NCI-H1694 (cell line): Measurements from ENCODE around the gene P3H2.
"Not testable (repeated sequence)": the region's sequence is repeated elsewhere in the genome, so short reads cannot be mapped to it uniquely, and the experiment has no call there.

Experiments
- DNase-seq: peaks from one replicate; lab custom pipeline; 2025; lab: John Stamatoyannopoulos, UW

Gene P3H2

DNA sequence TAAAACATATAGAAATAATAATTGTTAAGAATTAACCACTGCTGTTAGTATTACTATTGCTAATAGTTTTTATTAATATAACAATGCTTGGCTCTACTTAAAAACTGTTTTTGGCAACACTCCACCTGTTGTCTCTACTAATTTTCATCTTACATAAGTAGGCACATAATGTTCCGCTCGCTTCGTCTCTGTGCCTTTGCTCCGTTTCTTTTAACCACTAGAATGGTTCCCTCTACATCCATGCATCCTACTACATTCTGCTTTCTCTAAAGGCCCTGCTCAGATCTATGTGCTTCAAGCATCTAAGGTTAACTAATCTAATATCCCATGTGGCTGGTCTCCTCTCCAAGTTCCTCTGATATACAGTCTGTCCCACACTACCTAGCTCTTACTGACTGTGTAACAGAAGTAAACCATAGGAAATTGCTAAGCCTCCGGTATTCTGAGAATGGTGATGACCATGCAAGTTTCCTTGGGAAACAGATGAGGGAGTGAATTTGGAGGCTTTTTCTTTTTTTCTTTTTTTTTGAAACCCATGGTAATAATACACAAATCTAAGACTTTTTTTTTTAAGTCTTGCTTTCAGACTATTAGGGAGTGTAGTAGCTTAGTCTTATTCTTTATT lies 138.3 kb downstream of the P3H2 start:
- no peak for DNase-seq

- DNase-seq = no peak
Measured at GRCh38 chr3:189981668-189982067, 139.0 kb downstream of the P3H2 start.

DNA sequence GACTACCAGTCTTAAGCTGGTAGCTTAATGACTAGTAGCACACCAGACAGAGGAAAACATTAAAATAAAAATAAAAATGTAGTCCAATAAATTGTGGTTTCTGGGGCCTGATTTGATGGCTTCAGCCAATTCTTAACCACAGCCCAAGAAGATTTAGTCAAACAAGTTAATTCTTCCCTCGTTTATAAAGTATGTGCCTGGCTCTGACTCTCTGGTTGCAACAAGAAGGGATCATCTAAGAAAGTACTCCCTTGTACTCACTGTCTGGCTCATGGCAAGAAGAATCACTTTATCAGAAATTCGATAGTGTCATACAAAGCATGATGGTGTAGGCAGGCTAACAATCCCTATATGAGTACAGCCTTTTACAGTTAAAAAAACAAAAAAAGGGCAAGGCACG lies 141.9 kb downstream of the P3H2 start:
- DNase-seq = no peak

DNA sequence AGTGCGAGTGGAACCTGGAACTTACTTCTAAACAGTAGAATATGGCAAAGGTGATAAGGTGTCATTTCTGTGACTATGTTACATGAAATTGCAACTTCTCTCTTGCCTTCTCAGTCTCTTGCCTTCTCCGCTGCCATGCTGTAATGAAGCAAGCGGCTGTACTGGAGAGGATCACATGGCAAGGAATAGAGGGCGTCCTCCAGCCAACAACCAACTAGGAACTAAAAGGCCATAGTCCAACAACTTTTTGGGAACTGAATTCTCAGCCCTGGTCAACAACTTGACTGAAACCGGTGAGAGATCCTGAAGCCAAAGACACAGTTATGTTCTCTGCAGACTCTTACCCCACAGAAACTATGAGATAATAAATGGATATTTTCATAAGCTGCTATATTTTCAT lies 143.5 kb downstream of the P3H2 start:
- DNase-seq = no peak

- DNase-seq = no peak
Measured at GRCh38 chr3:189975391-189975990, 145.2 kb downstream of the P3H2 start.

- no peak for DNase-seq
Measured at GRCh38 chr3:189974359-189974758, 146.3 kb downstream of the P3H2 start.

DNA sequence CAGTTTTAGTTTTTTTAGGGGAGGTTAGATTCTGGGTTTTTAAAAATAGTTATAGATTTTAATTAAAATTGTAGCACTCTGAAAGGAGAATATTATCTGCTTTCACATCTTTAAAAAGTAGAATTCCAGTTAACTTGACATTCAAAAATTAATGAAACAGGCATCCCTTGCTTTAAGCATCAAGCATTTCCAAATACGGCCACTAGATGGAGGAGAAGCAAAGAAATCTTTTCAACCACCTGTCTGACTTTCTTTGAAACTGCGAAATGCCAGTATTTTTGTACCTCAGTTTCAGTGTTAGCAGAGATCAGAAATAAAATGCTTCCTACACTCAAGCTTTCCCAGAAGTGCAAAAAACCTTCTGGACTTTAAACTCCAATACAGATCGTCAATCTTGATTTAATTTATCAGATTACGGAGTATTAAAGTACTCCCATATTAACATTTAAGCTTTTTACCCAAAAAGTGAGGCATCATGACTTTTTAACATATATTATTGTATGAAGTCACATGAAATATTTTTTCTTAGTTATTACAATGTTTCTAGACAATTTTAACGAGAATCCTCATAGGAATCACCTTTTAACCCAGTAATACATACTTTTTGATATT lies 153.3 kb downstream of the P3H2 start:
- DNase-seq = peak; percentile 54

GRCh38 chr3:189966843-189967242 lies 153.9 kb downstream of the P3H2 start:
- DNase-seq = no peak

GRCh38 chr3:189964623-189965332 lies 155.9 kb downstream of the P3H2 start:
- DNase-seq = no peak

DNA sequence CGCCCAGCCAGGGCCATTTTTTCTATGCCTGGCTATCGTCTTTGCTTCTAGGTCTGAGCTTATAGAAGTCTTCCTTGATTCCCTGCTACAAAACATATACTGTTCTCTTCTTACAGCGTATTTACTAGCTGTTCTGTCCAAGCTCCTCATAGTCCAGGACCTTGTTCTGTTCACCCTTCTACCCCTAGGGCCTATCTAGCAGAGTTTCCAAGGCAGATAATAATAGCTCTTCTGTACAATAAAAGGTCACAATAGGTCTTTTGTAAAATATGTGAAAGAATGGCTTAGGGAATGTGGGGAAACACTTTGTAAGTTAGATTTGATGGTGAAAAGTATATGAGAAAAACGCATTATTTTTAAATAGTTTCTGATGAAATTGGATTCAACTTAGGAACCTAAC lies 158.2 kb downstream of the P3H2 start:
- DNase-seq = no peak

GRCh38 chr3:189961522-189962161 lies 159.1 kb downstream of the P3H2 start:
- peak; percentile 84 for DNase-seq

DNA sequence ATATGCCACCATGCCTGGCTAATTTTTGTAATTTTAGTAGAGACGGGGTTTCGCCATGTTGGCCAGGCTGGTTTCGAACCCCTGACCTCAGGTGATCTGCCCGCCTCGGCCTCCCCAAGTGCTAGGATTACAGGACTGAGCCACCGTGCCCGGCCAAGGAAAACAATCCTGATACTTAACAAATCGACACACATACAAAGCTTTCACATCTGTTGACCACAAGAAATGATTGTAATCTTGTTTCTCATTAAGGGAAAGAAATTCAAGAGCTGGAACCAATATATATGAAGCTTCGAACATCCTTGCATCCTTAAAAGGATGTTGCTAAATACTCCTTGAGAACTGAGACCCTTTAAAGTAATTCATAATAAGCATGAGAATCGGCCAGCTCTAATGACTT lies 159.6 kb downstream of the P3H2 start:
- DNase-seq = not testable (repeated sequence)

DNA sequence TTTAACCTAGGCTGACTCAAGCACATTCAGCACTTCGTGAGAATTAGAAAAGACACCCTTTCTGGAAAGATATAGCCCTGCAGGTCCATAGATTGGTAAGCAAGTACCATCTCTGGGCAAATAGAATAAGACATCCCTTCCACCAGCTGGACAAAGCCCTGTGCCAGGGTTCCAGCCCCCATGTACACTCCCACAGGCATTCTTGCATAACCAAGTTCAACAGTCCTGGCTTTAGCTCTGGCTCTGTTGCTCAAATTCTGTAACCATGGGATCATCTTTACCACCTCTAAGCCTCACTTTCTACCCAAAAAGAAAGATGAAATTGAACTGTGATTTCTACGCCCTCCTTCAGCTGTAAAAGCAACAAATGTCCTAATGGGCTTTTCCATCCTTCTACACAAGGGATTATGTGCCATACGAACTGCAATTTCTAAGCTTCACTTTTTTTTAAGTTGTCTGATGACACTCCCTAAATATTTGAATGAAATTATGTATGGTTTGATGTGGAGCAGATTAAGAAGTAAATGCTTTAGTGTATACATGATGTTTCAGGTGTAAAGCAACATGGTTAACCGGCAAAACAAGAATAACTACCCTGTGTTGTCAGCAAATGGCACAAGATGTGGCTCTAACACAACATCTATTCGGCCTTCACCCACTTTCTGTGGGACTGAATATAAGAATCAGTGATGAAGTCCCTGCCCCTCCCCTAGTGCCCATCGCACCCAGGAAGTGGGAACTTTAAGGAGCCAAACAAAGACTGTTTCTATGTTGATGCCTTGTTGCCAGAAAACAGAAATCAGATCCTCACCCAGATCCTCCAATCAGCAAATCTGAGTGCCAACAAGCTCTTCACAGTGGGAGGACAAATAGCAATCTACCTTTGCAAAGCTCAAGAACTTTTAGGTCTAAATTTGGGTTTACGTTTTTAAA lies 165.7 kb downstream of the P3H2 start:
- no peak for DNase-seq

DNA sequence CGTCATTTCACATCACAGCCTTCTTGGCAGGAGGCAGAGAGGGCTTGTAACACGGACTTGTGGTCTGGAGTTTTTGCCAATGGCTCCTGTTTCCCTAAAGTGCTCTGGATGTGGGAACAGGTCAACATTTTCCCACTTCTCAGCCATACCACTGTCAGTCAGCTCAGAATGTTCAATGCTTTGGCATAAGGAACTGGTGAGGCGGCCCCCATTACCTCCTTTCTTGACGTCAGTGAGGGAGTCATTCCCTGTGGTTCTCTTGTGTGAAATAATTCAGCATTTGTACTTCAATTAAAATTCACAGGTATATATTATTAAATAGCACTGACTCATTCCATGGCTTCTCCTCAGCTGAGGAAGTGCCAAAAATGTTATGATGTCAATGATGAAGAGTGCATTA lies 167.1 kb downstream of the P3H2 start:
- no peak for DNase-seq

- no peak for DNase-seq
Measured at GRCh38 chr3:189952272-189952671, 168.4 kb downstream of the P3H2 start.

DNA sequence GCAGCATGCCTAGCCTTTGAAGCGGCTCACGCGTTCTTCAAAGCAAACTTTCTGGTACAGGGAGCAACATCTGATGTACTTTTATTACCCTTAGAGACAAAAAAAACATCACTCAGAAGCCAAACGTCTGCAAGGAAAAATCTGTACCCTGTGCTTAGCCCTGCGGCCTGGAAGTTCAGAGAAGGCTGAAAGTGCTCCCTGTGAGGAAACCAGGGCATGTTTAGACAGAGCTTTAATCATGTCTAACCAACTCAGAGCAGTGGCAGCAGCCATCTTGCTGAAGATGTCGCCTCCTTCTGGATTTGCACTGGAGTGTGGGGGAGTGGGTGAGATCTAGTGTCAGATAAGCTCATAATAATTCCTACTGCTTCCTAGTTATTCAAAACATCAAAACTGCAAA lies 170.4 kb downstream of the P3H2 start:
- DNase-seq = no peak

- no peak for DNase-seq
Measured at GRCh38 chr3:189949580-189949979, 171.1 kb downstream of the P3H2 start.

GRCh38 chr3:189948724-189949045 lies 172.0 kb downstream of the P3H2 start:
- no peak for DNase-seq

- peak; percentile 43 for DNase-seq
Measured at GRCh38 chr3:189947948-189948723, 172.6 kb downstream of the P3H2 start.

GRCh38 chr3:189947068-189947467 lies 173.6 kb downstream of the P3H2 start:
- DNase-seq = no peak
